Measurements from ENCODE around the gene PRKCZ.
A peak's percentile ranks its signal among the peaks of the same experiment; 100 is the strongest.

Gene PRKCZ

GRCh38 chr1:2124446-2125198 lies 74.4 kb downstream of the PRKCZ start:
- DNase-seq: no peak

GRCh38 chr1:2125350-2126211 lies 75.4 kb downstream of the PRKCZ start:
- no peak for DNase-seq

GRCh38 chr1:2126331-2127186 lies 76.3 kb downstream of the PRKCZ start:
- DNase-seq: no peak

- no peak for DNase-seq
These were observed 77.3 kb downstream of the PRKCZ start for GRCh38 chr1:2127187-2128145.

- no peak for DNase-seq
These were observed 78.1 kb downstream of the PRKCZ start for GRCh38 chr1:2128189-2128901.

- no peak for DNase-seq
These were observed 79.2 kb downstream of the PRKCZ start for GRCh38 chr1:2129256-2129943.

- no peak for DNase-seq
These were observed 79.9 kb downstream of the PRKCZ start for GRCh38 chr1:2130156-2130555.

GRCh38 chr1:2130871-2131289 lies 80.7 kb downstream of the PRKCZ start:
- no peak for DNase-seq

- DNase-seq: no peak
These were observed 82.2 kb downstream of the PRKCZ start for GRCh38 chr1:2132222-2133038.

GRCh38 chr1:2133039-2133878 lies 83.0 kb downstream of the PRKCZ start:
- no peak for DNase-seq

GRCh38 chr1:2133879-2134215 lies 83.6 kb downstream of the PRKCZ start:
- DNase-seq: no peak

GRCh38 chr1:2134266-2134620 lies 84.0 kb downstream of the PRKCZ start:
- DNase-seq: no peak

- DNase-seq: no peak
These were observed 84.6 kb downstream of the PRKCZ start for GRCh38 chr1:2134621-2135307.

- peak; percentile 49 for DNase-seq
These were observed 85.2 kb downstream of the PRKCZ start for GRCh38 chr1:2135441-2135841.

GRCh38 chr1:2135941-2136340 lies 85.7 kb downstream of the PRKCZ start:
- no peak for DNase-seq

GRCh38 chr1:2136386-2137235 lies 86.4 kb downstream of the PRKCZ start:
- no peak for DNase-seq

Measured in NCI-H1436 (cell line).